Inferior parietal cortex (tissue), 1 donor: ENCODE results near the gene TRAPPC4.
"Not testable (repeated sequence)": the region's sequence is repeated elsewhere in the genome, so short reads cannot be mapped to it uniquely, and the experiment has no call there.

Source experiments
- DNase-seq: peaks from one replicate; pipeline ENCODE4 v3.0.0-alpha.2; 2016; ENCODE audit errors: extremely low spot score

TRAPPC4 gene, protein sequence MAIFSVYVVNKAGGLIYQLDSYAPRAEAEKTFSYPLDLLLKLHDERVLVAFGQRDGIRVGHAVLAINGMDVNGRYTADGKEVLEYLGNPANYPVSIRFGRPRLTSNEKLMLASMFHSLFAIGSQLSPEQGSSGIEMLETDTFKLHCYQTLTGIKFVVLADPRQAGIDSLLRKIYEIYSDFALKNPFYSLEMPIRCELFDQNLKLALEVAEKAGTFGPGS

DNA sequence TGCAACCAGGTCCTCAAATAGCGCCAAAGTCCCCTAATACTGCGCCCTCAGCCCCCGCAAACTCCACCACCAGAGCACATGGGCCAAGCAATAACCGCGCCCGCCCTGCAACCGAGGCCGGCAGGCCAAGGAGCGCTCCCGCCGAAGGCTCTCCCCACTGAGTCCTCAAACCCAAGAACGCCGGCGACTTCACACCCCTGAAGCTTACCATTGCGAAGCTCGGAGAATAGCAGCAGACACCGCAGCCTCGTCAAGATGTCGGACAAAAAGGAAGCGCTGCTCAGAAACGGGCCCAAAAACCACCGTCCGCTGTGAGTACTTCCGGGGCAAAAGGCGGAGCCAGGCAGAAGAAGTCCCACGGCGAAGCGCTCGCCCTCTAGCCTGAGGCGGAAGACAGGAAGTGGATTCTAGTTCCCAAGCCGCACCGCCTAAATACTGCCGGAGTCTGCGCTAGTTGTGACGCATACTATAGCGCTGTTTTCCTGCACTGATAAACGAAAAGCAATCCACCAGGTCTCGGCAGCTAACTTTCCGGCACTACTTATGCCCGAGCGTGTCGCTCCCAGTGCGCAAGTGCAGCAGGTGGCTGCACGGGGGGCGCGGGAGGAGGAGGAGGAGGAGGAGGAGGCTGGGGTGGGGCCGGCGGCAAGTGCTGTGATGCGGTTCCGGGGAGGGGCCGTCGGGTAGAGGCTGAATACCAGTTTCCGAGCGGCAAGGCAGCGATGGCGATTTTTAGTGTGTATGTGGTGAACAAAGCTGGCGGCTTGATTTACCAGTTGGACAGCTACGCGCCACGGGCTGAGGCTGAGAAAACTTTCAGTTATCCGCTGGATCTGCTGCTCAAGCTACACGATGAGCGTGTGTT, at the start of gene TRAPPC4, which contains the start of gene RPS25:
Gene TRAPPC4 (plus strand): TSS at position 693 of the 865 bp plus-strand sequence. CDS start 30 bp downstream, at position 723.
Gene RPS25 (minus strand): TSS at position 270 of the 865 bp plus-strand sequence. CDS start 59 bp downstream, at position 211.
- peak; percentile 97 for DNase-seq

DNA sequence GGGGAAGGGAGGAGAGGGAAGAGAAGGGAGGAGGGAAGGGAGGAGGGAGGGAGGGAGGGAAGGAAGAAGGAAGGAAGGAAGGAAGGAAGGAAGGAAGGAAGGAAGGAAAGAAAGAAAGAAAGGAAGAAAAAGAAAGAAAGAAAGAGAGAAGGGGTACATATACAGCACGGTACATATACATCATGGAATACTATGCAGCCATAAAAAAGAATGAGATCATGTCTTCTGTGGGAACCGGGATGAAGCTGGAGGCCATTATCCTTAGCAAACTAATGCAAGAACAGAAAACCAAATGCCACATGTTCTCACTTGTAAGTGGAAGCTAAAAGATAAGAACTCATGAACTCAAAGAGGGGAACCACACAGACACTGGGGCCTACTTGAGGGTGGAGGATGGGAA, 49.1 kb upstream of the TRAPPC4 start:
- DNase-seq: not testable (repeated sequence)

DNA sequence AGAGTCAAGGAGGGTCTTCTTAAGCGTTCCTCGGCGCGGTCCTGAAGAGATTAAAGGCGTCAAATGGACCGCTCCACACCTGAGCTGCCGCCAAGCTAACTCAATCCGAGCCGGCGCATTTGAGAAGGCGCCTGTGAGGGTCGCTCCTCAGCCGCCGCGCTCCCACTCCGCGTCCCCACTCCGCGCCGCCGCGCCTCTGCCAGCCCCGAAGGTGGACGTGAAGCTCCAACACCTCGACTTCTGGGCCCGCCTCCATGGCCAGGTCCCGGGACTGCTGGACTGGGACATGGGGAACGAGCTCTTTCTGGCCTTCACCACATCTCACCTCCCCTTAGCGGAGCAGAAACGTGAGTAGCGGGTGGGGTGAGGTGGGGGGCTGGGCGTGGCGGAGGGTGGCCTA, 46.9 kb upstream of the TRAPPC4 start, which contains the start of gene FOXR1:
Gene FOXR1 (plus strand): TSS at position 116 of the 400 bp plus-strand sequence. CDS start 171 bp downstream, at position 287.
- DNase-seq: no peak

DNA sequence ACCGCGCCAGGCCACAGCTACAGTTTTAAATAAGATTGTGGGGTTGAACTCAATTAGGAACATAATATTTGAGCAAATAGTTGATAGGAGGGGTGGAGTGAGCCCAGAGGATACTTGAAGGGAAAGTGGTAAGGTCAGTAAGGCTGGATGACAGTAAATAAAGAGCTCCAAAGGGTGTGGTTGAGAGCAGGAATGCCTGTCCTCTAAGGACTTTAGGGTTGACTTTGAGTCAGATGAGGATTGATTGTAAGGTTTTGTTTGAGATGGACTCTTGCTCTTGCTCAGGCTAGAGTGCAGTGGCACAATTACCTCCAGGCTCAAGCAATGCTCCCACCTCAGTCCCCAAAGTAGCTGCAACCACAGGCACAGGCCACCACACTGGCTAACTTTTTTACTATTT, 44.6 kb upstream of the TRAPPC4 start:
- no peak for DNase-seq

DNA sequence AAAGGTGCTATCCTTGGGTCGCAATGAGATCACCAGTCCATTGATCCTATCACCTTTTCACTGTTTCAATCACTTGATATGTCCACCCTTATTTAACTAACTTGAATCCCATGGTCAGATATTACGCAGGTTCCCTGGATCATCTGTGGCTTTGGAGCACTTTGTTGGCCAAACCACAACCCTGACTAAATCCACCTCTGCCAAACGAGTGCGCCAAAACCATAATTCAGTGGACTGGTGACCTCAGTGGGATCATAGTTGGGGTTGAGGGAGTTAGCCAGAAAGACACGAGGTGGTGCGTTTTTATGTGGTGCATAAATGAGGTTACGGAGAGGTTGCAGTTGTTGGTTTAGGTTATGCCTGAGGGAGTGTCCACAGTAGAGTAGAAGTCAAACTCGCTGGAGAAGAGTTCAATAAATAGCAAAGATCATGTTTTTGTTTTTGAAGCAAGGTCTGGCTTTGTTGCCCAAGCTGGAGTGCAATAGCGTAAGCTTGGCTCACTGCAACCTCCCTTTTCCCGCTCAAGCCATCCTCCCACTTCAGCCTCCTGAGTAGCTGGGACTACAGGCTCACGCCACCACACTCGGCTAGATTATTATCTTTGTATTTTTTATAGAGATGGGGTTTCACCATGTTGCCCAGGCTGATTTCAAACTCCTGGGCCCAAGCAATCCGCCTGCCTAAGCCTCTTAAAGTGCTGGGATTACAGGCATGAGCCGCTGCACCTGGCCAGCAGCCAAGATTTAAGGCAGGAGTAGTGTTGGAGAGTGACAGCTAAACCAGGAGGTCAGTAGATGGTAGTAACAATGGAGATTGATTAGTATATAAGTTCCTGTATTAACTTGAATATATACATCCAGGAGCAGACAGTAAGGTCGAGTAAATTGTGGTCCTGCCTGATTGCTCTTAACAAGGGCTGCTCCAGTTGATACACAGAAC, 42.5 kb upstream of the TRAPPC4 start:
- DNase-seq: no peak

DNA sequence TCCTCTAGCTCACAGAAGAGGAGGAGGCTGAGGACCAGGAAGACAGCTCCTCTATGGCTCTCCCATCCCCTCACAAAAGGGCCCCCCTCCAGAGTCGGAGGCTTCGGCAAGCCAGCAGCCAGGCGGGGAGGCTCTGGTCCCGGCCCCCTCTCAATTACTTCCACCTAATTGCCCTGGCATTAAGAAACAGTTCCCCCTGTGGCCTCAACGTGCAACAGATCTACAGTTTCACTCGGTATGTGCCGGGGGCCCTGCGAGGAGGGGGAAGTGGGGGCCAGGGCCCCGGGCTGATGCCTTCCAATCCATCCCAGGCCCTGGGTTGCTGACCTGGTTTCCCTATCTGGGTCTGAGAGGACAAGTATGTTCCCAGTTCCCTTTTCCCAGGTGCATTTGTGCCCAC, 39.1 kb upstream of the TRAPPC4 start:
- no peak for DNase-seq

DNA sequence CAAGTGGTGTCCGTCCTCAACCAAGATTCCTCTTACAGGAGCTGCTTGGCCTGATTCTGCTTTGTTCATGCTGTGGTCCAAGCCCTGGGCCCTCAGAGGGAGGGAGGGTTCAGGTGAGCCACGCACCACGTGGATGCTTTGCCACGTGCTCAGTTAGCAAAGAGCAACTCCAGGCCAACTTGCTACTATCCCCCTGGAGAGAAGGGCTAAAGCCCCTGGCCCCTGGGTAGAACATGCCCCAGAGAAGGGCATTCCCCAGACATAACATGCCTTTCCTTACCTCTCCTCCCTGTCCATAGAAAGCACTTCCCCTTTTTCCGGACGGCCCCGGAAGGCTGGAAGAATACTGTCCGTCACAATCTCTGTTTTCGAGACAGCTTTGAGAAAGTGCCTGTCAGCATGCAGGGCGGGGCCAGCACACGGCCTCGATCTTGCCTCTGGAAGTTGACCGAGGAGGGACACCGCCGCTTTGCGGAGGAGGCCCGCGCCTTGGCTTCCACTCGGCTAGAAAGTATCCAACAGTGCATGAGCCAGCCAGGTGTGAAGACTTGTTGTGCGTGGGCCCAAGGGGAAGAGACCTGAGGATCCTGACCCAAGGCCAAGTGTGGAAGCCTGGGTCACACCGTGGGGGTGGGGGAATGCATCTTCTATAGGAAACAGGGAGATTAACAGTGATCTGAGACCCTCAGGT, 38.2 kb upstream of the TRAPPC4 start:
- DNase-seq: peak; percentile 38

DNA sequence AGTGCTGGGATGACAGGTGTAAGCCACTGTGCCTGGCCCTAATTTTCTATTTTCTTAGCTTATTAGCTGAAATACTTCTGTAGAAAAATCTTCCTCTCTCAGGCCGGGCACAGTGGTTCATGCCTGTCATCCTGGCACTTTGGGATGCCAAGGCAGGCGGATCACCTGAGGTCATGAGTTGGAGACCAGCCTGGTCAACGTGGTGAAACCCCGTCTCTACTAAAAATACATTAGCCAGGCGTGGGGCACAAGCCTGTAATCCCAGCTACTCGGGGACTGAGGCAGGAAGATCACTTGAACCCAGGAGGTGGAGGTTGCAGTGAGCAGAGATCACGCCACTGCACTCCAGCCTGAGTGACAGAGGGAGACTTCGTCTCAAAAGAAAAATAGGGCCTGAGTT, 34.2 kb upstream of the TRAPPC4 start:
- not testable (repeated sequence) for DNase-seq

DNA sequence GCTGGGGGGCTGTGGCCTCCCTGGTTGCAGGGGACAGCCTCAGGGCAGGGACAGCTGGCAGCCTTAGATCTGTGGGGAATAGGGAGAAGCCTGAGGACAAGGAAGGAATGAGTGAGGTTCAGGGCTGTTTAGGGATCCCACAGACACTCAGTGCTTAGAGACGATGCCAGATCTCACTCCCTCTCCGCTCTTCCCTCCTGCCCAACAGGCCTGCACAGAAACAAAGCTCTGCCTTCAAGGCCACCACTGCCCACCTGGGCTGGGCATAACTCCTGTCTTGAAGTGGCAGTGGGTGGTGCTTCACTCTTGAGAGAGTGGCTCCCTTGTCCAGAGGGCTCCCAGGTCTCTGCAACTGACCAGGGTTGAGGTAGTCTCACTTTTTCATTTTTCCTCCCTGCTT, 33.7 kb upstream of the TRAPPC4 start:
- DNase-seq: no peak

DNA sequence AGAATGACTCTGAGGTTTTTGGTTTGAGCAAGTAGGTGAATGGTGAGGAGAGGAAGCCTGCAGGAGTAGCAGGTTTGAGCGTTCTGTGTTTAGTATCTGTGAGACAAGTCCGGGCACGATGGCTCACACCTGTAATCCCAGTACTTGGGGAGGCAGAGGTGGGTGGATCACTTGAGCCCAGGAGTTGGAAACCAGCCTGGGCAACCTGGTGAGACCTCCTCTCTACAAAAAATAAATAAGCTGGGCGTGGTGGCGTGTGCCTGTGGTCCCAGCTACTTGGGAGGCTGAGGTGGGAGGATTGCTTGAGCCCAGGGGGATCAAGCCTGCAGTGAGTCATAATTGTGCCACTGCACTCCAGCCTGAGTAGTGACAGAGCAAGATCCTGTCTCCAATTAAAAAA, 30.3 kb upstream of the TRAPPC4 start:
- no peak for DNase-seq

DNA sequence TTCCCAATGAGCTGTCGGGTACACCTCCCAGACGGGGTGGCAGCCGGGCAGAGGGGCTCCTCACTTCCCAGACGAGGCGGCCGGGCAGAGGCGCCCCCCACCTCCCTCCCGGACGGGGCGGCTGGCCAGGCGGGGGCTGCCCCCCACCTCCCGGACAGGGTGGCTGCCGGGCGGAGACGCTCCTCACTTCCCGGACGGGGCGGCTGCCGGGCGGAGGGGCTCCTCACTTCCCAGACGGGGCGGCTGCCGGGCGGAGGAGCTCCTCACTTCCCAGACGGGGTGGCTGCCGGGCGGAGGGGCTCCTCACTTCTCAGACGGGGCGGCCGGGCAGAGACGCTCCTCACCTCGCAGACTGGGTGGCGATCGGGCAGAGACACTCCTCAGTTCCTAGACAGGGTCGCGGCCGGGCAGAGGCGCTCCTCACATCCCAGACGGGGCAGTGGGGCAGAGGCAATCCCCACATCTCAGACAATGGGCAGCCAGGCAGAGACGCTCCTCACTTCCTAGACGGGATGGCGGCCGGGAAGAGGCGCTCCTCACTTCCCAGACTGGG, 27.0 kb upstream of the TRAPPC4 start:
- DNase-seq: not testable (repeated sequence)

DNA sequence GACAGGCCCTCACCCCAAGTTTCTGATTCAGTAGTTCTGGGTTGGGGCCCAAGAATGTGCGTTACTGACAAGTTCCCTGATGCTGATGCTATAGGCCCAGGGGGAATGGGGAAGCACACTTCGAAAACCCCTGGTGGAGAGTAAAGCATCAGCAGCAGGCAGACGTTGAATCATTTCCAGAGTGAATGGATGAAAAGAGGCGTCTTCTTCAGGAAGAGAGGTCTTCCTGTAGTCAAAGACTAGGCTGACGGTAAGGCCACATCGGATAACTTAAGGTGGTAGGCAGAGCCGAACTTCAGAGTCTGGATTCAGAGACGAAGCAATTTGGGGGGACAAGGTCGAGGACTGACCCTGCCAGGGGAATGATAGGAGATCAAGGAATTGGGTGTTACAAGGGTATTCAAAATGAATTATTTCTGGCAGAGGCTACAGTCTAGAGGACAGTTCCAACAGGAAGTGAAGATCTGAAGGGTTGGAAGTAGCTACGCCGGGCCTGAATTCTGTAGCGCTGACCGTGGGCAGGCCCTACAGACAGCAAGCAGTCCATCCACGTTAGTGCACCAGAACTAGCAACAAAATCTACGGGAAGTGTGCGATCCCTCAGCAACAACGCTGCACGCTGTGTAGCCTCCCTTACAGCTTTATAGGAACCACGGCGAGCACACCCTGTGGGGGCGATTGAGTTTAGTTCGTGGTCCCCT, 21.5 kb upstream of the TRAPPC4 start:
- peak; percentile 25 for DNase-seq

DNA sequence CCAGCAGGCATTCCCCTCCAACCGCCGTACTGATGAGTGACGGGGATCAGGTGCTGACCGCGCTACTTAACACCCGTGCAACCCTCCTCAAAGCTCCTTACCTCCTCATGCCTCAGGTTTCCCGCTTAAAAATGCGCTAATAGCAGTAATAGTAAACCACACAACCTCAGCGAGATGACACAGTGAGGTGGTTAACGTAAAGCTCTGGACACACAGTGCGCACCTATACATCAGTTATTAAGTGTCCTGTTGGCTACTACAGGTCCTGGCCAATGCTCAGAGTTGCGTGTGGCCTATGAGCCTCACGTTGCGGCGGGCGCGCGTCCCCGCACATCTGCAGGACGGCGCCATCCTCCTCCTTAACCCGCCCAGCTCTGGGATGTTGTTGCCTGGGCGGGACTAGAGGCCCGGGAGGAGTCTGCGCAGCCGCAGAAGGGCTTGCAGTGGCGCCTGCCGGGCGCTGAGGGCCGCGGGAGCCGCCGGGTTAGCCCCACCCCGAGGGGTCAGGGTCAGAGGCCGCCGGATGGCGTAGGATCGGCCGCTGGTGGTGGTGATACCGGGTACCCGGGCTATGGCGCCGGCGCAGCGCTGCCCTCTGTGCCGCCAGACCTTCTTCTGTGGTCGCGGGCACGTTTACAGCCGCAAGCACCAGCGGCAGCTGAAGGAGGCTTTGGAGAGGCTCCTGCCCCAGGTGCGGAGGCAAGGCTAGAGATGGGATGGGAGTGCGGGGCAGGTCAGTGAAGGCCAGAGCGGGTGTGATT, 20.8 kb upstream of the TRAPPC4 start, which contains the start of gene CENATAC:
Gene CENATAC (plus strand): TSS at position 512 of the 761 bp plus-strand sequence. CDS start 60 bp downstream, at position 572.
- peak; percentile 97 for DNase-seq

DNA sequence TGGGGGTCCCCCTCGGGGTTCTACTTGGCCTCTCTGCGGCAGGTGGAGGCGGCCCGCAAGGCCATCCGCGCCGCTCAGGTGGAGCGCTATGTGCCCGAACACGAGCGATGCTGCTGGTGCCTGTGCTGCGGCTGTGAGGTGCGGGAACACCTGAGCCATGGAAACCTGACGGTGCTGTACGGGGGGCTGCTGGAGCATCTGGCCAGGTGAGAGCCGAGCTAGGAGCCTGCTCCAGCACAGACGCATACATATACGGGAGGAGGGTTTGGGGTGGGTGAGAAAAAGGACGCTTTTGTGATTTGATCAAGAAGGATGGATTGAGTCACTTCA, 20.2 kb upstream of the TRAPPC4 start:
- no peak for DNase-seq

DNA sequence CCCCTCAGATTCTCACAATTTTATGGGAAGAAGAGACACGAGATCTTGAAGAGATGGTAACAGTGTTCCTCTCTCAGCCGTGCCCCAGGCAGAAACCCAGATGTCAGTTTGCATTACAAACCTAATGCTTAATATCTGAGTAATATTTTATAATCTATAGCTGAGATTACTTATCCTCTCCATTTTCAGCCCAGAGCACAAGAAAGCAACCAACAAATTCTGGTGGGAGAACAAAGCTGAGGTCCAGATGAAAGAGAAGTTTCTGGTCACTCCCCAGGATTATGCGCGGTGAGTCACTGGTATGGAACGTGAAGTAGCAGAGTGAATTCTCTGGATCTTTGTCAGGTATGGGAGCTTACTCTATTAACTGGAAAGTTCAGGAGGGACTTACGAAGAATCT, 19.7 kb upstream of the TRAPPC4 start:
- DNase-seq: no peak

DNA sequence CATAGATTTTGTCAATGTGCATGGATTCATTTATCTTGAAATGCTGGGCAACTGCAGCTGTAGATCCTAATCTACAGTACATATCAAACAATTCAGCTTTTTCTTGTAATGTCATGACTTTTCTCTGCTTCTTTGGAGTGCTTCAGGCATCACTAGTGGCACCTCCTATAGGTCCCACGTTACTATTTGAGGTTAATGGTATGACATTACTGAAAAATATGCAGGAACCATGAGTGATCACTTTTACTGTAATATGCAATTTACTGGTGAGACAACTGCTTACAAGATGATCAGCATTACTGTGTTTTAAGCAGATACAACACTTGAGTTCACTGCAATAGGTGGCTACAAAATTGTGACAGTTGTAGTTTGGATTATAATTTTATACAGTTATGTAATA, 17.7 kb upstream of the TRAPPC4 start:
- no peak for DNase-seq

DNA sequence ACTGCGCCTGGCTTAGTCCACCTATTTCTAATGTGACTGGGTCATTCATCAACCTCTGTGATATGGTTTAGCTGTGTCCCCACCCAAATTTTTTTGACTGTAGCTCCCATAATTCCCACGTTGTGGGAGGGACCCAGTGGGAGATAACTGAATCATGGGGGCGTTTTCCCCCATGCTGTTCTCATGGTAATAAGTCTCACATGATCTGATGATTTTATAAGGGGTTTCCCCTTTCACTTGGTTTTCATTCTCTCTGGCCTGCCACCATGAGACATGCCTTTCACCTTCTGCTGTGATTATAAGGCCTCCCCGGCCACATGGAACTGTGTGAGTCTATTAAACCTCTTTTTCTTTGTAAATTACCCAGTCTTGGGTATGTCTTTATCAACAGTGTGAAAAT, 11.9 kb upstream of the TRAPPC4 start:
- DNase-seq: no peak

DNA sequence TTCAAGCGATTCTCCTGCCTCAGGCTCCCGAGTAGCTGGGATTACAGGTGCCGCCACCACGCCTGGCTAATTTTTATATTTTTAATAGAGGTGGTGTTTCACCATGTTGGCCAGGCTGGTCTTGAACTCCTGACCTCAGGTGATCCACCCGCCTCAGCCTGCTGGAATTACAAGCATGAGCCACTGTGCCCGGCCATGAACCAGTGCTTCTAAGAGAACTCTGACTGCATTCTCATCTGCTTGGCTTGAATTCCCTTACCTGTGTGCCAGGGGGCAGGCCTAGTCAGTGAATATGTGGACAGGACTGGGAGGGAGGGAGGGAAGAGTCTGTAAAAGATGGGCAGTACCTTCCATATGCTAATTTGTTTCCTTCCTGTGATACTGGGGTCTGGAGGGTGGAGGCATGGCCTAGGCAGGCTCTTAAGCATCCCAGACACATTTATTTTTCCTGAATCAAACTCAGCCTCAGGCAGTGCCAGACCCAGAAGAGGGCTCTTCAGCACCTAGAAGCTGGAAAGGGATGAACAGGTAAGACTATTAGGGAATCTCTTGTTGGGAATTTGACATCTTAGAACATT, 7.0 kb upstream of the TRAPPC4 start:
- no peak for DNase-seq

DNA sequence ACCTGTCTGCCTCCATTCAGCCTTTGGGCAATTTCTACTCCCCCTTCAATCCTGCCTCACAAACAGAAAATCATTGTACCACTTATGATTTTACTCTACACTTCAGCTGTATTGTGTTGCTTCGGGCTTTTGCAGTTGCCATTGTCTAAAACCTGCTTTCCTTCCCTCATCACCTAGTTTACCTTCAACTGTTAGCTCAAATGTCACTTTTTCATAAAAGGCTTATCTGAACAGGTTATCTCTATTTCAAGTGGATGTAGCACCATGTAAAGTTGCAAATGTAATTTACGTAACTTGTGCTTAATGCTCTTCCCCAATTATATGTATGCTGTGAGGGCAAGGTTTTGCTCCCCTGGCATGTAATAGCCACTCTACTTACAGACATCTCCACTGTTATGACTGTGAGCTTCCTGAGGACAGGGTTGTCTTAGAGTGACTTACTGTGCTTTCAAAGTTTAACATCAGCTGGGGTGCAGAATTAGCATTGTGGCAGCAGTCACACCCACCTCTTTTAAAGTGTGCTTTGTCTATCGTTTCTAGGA, 5.9 kb upstream of the TRAPPC4 start:
- no peak for DNase-seq
